Measurements from ENCODE around the gene MED23.

DNA sequence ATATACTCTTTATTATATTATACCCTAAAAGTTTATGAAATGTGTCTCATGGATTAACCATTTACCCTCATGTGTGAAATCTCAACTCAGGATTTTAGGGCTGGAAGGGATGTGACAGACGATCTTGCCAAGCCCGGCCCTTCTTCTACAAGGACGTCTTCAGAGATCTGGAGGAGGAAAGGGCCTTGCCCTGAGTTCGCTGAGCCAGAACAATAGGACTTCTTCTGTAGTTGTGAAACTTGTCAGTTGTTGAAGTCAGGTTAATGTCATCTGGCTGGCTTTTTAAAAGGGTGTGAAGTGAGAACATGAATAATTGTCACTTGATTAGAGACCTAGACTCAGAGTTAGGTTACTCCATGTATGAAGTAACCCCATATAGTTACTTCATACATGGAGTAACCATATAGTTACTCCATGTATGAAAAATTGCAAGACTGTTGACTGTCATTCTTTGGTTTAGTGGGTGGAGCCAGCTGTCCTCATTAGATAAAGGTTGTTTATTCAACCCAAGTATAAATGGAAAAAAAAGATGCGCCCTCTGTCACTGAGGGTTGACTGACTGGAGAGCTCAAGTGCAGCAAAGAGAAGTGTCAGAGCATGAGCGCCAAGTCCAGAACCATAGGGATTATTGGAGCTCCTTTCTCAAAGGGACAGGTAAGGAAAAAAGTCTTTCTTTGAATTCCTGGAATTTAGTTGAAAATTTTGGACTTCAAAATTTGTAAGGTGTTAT lies 55.2 kb downstream of the MED23 start, which contains the start of gene ARG1:
- TF ChIP-seq, protein P1, sequence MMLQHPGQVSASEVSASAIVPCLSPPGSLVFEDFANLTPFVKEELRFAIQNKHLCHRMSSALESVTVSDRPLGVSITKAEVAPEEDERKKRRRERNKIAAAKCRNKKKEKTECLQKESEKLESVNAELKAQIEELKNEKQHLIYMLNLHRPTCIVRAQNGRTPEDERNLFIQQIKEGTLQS (IDR thresholded peaks at IDR 0.05; ENCODE audit: borderline replicate concordance, extremely low read depth, low read depth, low read length), result no peak
- TF ChIP-seq SREBF2 (IDR thresholded peaks at IDR 0.05; ENCODE audit: low read length), result no peak

Measured in GM12878 (cell line).